ENCODE results near the gene KAT7.

GRCh38 chr17:49821916-49822315 lies 33.4 kb downstream of the KAT7 start:
- no peak for TF ChIP-seq CTCF (IDR thresholded peaks at IDR 0.05)
- no peak for TF ChIP-seq POLR2A (IDR thresholded peaks at IDR 0.05)

Measured in heart left ventricle (tissue), 13 donors.